ENCODE data around the gene MCTP1.
"Not testable (repeated sequence)": the region's sequence is repeated elsewhere in the genome, so short reads cannot be mapped to it uniquely, and the experiment has no call there.

The MCTP1 gene

GRCh38 chr5:94959279-94959678 is 325.6 kb downstream of the MCTP1 start:
- not testable (repeated sequence) for DNase-seq (ENCODE audit: low read depth)

GRCh38 chr5:94945656-94946055 is 339.2 kb downstream of the MCTP1 start:
- no peak for DNase-seq (ENCODE audit: low read depth)

- no peak for DNase-seq (ENCODE audit: low read depth)
These were observed 340.7 kb downstream of the MCTP1 start for GRCh38 chr5:94944160-94944559.

GRCh38 chr5:94941122-94941755 is 343.7 kb downstream of the MCTP1 start:
- no peak for DNase-seq (ENCODE audit: low read depth)

GRCh38 chr5:94932259-94932658 is 352.6 kb downstream of the MCTP1 start:
- no peak for DNase-seq (ENCODE audit: low read depth)

GRCh38 chr5:94928891-94929290 is 356.0 kb downstream of the MCTP1 start:
- no peak for DNase-seq (ENCODE audit: low read depth)

GRCh38 chr5:94920570-94920969 is 364.3 kb downstream of the MCTP1 start:
- no peak for DNase-seq (ENCODE audit: low read depth)

GRCh38 chr5:94916619-94917018 is 368.3 kb downstream of the MCTP1 start:
- no peak for DNase-seq (ENCODE audit: low read depth)

GRCh38 chr5:94911276-94911675 is 373.6 kb downstream of the MCTP1 start:
- DNase-seq (ENCODE audit: low read depth): no peak

GRCh38 chr5:94910721-94911120 is 374.2 kb downstream of the MCTP1 start:
- DNase-seq (ENCODE audit: low read depth): no peak

GRCh38 chr5:94908889-94909480 is 375.9 kb downstream of the MCTP1 start:
- no peak for DNase-seq (ENCODE audit: low read depth)

- no peak for DNase-seq (ENCODE audit: low read depth)
These were observed 378.1 kb downstream of the MCTP1 start for GRCh38 chr5:94906750-94907149.

GRCh38 chr5:94903726-94904125 is 381.2 kb downstream of the MCTP1 start:
- DNase-seq (ENCODE audit: low read depth): no peak

GRCh38 chr5:94901191-94901979 is 383.5 kb downstream of the MCTP1 start:
- DNase-seq (ENCODE audit: low read depth): no peak

GRCh38 chr5:94900006-94900505 is 384.8 kb downstream of the MCTP1 start:
- DNase-seq (ENCODE audit: low read depth): no peak

- no peak for DNase-seq (ENCODE audit: low read depth)
These were observed 391.3 kb downstream of the MCTP1 start for GRCh38 chr5:94893412-94894135.

GRCh38 chr5:94891972-94892371 is 392.9 kb downstream of the MCTP1 start:
- DNase-seq (ENCODE audit: low read depth): no peak

GRCh38 chr5:94891565-94891964 is 393.3 kb downstream of the MCTP1 start:
- DNase-seq (ENCODE audit: low read depth): no peak

- DNase-seq (ENCODE audit: low read depth): no peak
These were observed 394.0 kb downstream of the MCTP1 start for GRCh38 chr5:94890907-94891306.

- DNase-seq (ENCODE audit: low read depth): no peak
These were observed 396.2 kb downstream of the MCTP1 start for GRCh38 chr5:94888674-94889073.

- DNase-seq (ENCODE audit: low read depth): no peak
These were observed 399.0 kb downstream of the MCTP1 start for GRCh38 chr5:94885931-94886330.

GRCh38 chr5:94884311-94884710 is 400.6 kb downstream of the MCTP1 start:
- no peak for DNase-seq (ENCODE audit: low read depth)
